Muscle layer of colon (tissue), 2 donors: Measurements from ENCODE around the gene TTC27.

ENCODE experiments used
- H3K27ac ChIP-seq: one replicate; pipeline ENCODE4 v1.7.0; 2013; ENCODE audit warnings: low read depth, mild to moderate bottlenecking, low read length, moderate library complexity
- H3K27me3 ChIP-seq, 2 donors: one replicate each; pipeline ENCODE4 v1.7.0; 2013; ENCODE audit warnings: low read length in 2 of 2, mild to moderate bottlenecking in 2 of 2; ENCODE audit not compliant: insufficient read depth in 2 of 2, control insufficient read depth in 1 of 2
- H3K36me3 ChIP-seq: one replicate; pipeline ENCODE4 v1.7.0; 2013; ENCODE audit warnings: mild to moderate bottlenecking, low read length; ENCODE audit not compliant: insufficient read depth
- H3K4me1 ChIP-seq: one replicate; pipeline ENCODE4 v1.7.0; 2013; ENCODE audit warnings: mild to moderate bottlenecking, low read length; ENCODE audit not compliant: insufficient read depth
- H3K4me3 ChIP-seq, 2 donors: one replicate each; pipeline ENCODE4 v1.7.0; 2013; ENCODE audit warnings: low read length in 2 of 2, low read depth in 1 of 2, mild to moderate bottlenecking in 1 of 2, moderate library complexity in 1 of 2
- H3K9ac ChIP-seq: one replicate; pipeline ENCODE4 v1.7.0; 2013; ENCODE audit warnings: low read length
- H3K9me3 ChIP-seq: one replicate; pipeline ENCODE4 v1.7.0; 2013; ENCODE audit warnings: mild to moderate bottlenecking, low read length
- donor health status: abdominal sarcoma.
- donor health status: Adenocarcinoma of cecum.

TTC27 gene

DNA sequence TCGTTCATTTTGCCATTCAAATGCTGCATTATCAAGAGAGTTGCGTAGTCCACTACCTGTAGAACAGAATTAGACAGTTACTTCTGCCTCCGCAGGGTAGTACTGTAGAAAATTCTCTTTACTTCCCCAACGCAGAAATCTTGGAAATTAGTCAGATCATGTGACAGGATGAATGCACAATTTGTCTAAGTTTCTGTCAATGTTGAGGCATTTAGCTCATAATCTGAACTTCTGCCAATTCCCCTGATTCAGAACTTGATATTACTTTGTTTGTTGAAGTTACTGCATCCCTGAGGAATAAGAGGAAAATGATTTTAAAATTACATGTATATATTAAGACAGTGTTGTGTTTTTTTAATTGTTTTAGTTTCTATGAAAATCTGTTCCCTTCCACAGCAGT lies 83.4 kb downstream of the TTC27 start:
- no peaks in the 10 kb centered on the region for H3K27me3 ChIP-seq
- no peaks in the 10 kb centered on the region for H3K9me3 ChIP-seq
- H3K27ac ChIP-seq = no peak overlapping the region
- H3K4me3 ChIP-seq = no peak overlapping the region
- H3K4me1 ChIP-seq = peaks cover 11% of the 10 kb centered on the region
- no peaks in the 10 kb centered on the region for H3K36me3 ChIP-seq
- no peak overlapping the region for H3K9ac ChIP-seq

- no peaks in the 10 kb centered on the region for H3K9me3 ChIP-seq
- H3K36me3 ChIP-seq = no peaks in the 10 kb centered on the region
- H3K27me3 ChIP-seq = no peaks in the 10 kb centered on the region
- no peak overlapping the region for H3K27ac ChIP-seq
- no peak overlapping the region for H3K9ac ChIP-seq
- peaks cover 11% of the 10 kb centered on the region for H3K4me1 ChIP-seq
- H3K4me3 ChIP-seq = no peak overlapping the region
Measured at GRCh38 chr2:32711908-32712501, 84.2 kb downstream of the TTC27 start.

DNA sequence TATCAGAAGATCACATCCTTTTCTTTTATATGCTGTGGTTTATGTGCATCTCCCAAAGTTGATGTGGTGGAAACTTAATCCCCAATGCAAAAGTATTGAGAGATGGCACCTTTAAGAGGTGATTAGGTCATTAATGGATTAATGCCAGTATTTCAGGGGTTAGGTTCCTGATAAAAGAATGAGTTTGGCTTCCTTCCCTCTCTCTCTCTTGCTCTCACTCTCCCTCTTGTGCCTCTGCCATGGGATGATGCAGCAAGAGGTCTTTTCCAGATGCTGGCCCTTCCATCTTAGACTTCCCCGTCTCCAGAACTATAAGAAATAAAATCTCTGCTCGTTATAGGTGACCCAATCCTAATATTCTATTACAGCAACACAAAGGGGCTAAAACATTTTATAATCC lies 85.0 kb downstream of the TTC27 start:
- H3K9me3 ChIP-seq = no peaks in the 10 kb centered on the region
- no peaks in the 10 kb centered on the region for H3K36me3 ChIP-seq
- H3K27me3 ChIP-seq = no peaks in the 10 kb centered on the region
- no peak overlapping the region for H3K27ac ChIP-seq
- no peak overlapping the region for H3K9ac ChIP-seq
- no peak overlapping the region for H3K4me3 ChIP-seq
- peaks cover 11% of the 10 kb centered on the region for H3K4me1 ChIP-seq

- Histone ChIP-seq H3K36me3 (no peaks in the 10 kb centered on the region), H3K4me3 (no peak overlapping the region), H3K27ac (no peak overlapping the region), H3K9me3 (no peaks in the 10 kb centered on the region), H3K27me3 (no peaks in the 10 kb centered on the region), H3K4me1 (peaks cover 11% of the 10 kb centered on the region), H3K9ac (no peak overlapping the region)
Measured at GRCh38 chr2:32714521-32714920, 86.7 kb downstream of the TTC27 start.

GRCh38 chr2:32715391-32715841 lies 87.6 kb downstream of the TTC27 start:
- Histone ChIP-seq H3K36me3 (no peaks in the 10 kb centered on the region), H3K27me3 (no peaks in the 10 kb centered on the region), H3K27ac (no peak overlapping the region), H3K4me3 (no peak overlapping the region), H3K9ac (no peak overlapping the region), H3K9me3 (no peaks in the 10 kb centered on the region), H3K4me1 (peaks cover 16% of the 10 kb centered on the region)

- H3K27ac ChIP-seq = no peak overlapping the region
- no peak overlapping the region for H3K4me3 ChIP-seq
- no peak overlapping the region for H3K9ac ChIP-seq
- peaks cover 16% of the 10 kb centered on the region for H3K4me1 ChIP-seq
- H3K9me3 ChIP-seq = no peaks in the 10 kb centered on the region
- H3K36me3 ChIP-seq = no peaks in the 10 kb centered on the region
- H3K27me3 ChIP-seq = no peaks in the 10 kb centered on the region
Measured at GRCh38 chr2:32715981-32716380, 88.1 kb downstream of the TTC27 start.

DNA sequence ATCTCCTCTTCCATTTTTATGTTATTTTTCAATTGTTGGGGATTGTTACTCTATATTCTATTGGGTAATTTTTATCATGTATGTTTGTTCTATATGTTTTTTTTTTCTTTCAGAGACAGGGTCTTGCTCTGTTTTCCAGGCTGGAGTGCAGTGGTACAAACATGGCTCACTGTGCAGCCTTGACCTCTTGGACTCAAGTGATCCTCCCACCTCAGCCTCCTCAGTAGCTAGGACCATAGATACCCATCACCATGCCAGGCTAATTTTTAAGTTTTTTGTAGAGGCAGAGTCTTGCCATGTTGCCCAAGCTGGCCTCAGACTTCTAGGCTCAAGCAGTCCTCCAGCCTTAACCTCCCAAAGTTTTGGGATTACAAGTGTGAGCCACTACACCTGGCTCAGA lies 88.7 kb downstream of the TTC27 start:
- Histone ChIP-seq H3K9ac (no peak overlapping the region), H3K4me3 (no peak overlapping the region), H3K36me3 (no peaks in the 10 kb centered on the region), H3K27ac (no peak overlapping the region), H3K27me3 (no peaks in the 10 kb centered on the region), H3K9me3 (no peaks in the 10 kb centered on the region), H3K4me1 (peaks cover 16% of the 10 kb centered on the region)

DNA sequence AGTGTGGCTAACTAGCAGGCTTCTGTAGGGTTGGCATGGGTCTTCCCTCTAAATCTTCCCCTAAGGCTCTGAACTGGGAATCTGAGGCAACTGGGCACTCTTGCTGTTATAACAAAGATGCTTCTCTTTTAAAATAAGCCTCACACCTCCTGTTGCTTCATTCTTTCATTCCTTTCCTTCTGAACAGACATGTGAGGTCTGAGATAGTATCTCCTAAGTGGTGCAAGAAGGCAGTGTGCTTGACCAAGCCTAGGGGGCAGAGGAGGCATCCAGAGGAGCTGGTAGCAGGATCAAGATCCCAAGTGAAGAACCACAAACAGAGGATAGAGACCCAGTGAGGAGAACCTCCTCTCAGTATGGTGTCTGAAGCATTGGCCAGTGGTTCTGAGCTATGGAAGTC lies 90.9 kb downstream of the TTC27 start:
- no peaks in the 10 kb centered on the region for H3K27me3 ChIP-seq
- H3K4me1 ChIP-seq = peaks cover 16% of the 10 kb centered on the region
- H3K27ac ChIP-seq = no peak overlapping the region
- H3K4me3 ChIP-seq = no peak overlapping the region
- no peaks in the 10 kb centered on the region for H3K36me3 ChIP-seq
- no peaks in the 10 kb centered on the region for H3K9me3 ChIP-seq
- H3K9ac ChIP-seq = no peak overlapping the region

DNA sequence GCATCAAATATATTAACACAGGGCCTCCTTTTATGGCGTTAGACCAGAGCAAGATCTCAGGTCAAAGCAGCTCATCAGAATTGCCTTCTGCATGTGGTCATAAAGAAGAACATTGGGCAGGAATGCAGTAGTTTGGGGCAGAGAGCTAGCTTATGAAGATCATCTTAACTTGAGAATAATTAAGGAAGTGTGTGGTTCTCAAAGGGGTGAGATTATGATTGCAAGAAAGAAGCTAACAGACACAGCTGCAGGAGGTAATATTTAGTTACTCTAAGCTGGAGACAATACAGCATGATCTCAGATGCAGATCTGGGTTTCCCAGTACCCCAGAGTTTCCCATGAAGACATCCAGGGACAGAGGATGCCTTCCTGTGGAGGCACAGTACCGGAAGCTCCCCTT lies 91.6 kb downstream of the TTC27 start:
- Histone ChIP-seq H3K27me3 (no peaks in the 10 kb centered on the region), H3K9me3 (no peaks in the 10 kb centered on the region), H3K9ac (no peak overlapping the region), H3K36me3 (no peaks in the 10 kb centered on the region), H3K27ac (no peak overlapping the region), H3K4me1 (peaks cover 16% of the 10 kb centered on the region), H3K4me3 (no peak overlapping the region)

GRCh38 chr2:32719933-32720716 lies 92.3 kb downstream of the TTC27 start:
- Histone ChIP-seq H3K9ac (no peak overlapping the region), H3K4me1 (peaks cover 13% of the 10 kb centered on the region), H3K27me3 (no peaks in the 10 kb centered on the region), H3K4me3 (no peak overlapping the region), H3K36me3 (no peaks in the 10 kb centered on the region), H3K9me3 (no peaks in the 10 kb centered on the region), H3K27ac (no peak overlapping the region)

- no peak overlapping the region for H3K27ac ChIP-seq
- H3K9me3 ChIP-seq = no peaks in the 10 kb centered on the region
- no peaks in the 10 kb centered on the region for H3K27me3 ChIP-seq
- H3K9ac ChIP-seq = no peak overlapping the region
- no peak overlapping the region for H3K4me3 ChIP-seq
- H3K4me1 ChIP-seq = peaks cover 7% of the 10 kb centered on the region
- H3K36me3 ChIP-seq = no peaks in the 10 kb centered on the region
Measured at GRCh38 chr2:32720771-32721170, 92.9 kb downstream of the TTC27 start.

GRCh38 chr2:32721376-32721775 lies 93.5 kb downstream of the TTC27 start:
- Histone ChIP-seq H3K4me1 (peaks cover 5% of the 10 kb centered on the region), H3K9me3 (no peaks in the 10 kb centered on the region), H3K9ac (no peak overlapping the region), H3K27ac (no peak overlapping the region), H3K4me3 (no peak overlapping the region), H3K27me3 (no peaks in the 10 kb centered on the region), H3K36me3 (no peaks in the 10 kb centered on the region)
